K562 (cell line): ENCODE data around the gene IFT25.

Experiments used
- CEBPG ChIP-seq, 3 experiments: fragments of 200-800 bp in 1 of 3; sonication (Bioruptor generic) in 1 of 3; sonication (generic) in 1 of 3; formaldehyde crosslinking in 1 of 3; IDR thresholded peaks in 2 of 3; conservative IDR thresholded peaks in 1 of 3; 2 replicates each; pipeline versions ENCODE4 v1.6.1 to v1.8.0; 2016 to 2022; ENCODE audit warnings: missing compliant biosample characterization in 2 of 3, missing genetic modification characterization in 2 of 3, mild to moderate bottlenecking in 1 of 3, missing genetic modification reagents in 1 of 3
- ZZZ3 ChIP-seq: fragments of 450-650 bp; IDR thresholded peaks from 2 replicates; pipeline ENCODE4 v1.6.1; 2016; ENCODE audit warnings: antibody characterized with exemption, mild to moderate bottlenecking, moderate library complexity

DNA sequence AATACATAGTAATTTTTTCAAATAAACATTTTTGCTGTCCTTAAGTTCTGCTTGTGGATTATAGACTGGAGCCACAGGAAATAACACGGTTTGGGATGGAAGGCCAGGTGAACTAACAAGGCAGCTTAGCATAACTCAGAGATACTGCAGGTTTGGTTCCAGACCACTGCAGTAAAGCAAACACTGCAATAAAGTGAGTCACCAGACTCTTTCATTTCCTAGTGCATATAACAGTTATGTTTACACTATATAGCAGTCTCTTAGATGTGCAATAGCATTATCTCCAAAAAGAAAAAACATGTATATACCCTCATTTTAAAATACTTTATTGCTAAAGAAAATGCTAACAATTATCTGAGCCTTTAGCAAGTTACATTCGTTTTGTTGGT lies 22.6 kb upstream of the IFT25 start:
- TF ChIP-seq CEBPG (CRISPR knock-in tag; IDR thresholded peaks at IDR 0.05) (no peak), CEBPG (tag; conservative IDR thresholded peaks at IDR 0.05 in 1 of 2, IDR thresholded peaks at IDR 0.05 in 1 of 2) (no peak), ZZZ3 (no peak)
